Measurements from ENCODE around the gene ERP29.
A peak's percentile ranks its signal among the peaks of the same experiment; 100 is the strongest.
"Not testable (repeated sequence)": the region's sequence is repeated elsewhere in the genome, so short reads cannot be mapped to it uniquely, and the experiment has no call there.

Gene ERP29

GRCh38 chr12:112012775-112013600, at the start of gene ERP29, which contains the start of gene TMEM116:
Gene ERP29, plus strand, starts transcription at chr12:112013426. Its CDS starts 40 bp downstream, at chr12:112013466.
Gene TMEM116, minus strand, starts transcription at chr12:112013165. Its CDS starts 7,895 bp downstream, at chr12:112005270.
- DNase-seq (ENCODE audit: low spot score), result peak; percentile 96

- no peak for DNase-seq (ENCODE audit: low spot score)
Observed at GRCh38 chr12:111964935-111965334, 48.3 kb upstream of the ERP29 start.

GRCh38 chr12:111971800-111972199, 41.4 kb upstream of the ERP29 start:
- no peak for DNase-seq (ENCODE audit: low spot score)

GRCh38 chr12:111975161-111975931, 37.9 kb upstream of the ERP29 start:
- no peak for DNase-seq (ENCODE audit: low spot score)

GRCh38 chr12:111976291-111976690, 36.9 kb upstream of the ERP29 start:
- no peak for DNase-seq (ENCODE audit: low spot score)

- DNase-seq (ENCODE audit: low spot score), result no peak
Observed at GRCh38 chr12:111976860-111977259, 36.4 kb upstream of the ERP29 start.

- no peak for DNase-seq (ENCODE audit: low spot score)
Observed at GRCh38 chr12:111978545-111978944, 34.7 kb upstream of the ERP29 start.

GRCh38 chr12:111980598-111980997, 32.6 kb upstream of the ERP29 start:
- DNase-seq (ENCODE audit: low spot score), result no peak

- no peak for DNase-seq (ENCODE audit: low spot score)
Observed at GRCh38 chr12:111981987-111982386, 31.2 kb upstream of the ERP29 start.

- DNase-seq (ENCODE audit: low spot score), result no peak
Observed at GRCh38 chr12:111984820-111985219, 28.4 kb upstream of the ERP29 start.

GRCh38 chr12:111991535-111991934, 21.7 kb upstream of the ERP29 start:
- DNase-seq (ENCODE audit: low spot score), result no peak

- no peak for DNase-seq (ENCODE audit: low spot score)
Observed at GRCh38 chr12:111991946-111992345, 21.3 kb upstream of the ERP29 start.

- no peak for DNase-seq (ENCODE audit: low spot score)
Observed at GRCh38 chr12:111992464-111992863, 20.8 kb upstream of the ERP29 start.

- no peak for DNase-seq (ENCODE audit: low spot score)
Observed at GRCh38 chr12:111993292-111994150, 19.7 kb upstream of the ERP29 start.

GRCh38 chr12:111994211-111995111, 18.8 kb upstream of the ERP29 start:
- not testable (repeated sequence) for DNase-seq (ENCODE audit: low spot score)

GRCh38 chr12:111995782-111996480, 17.3 kb upstream of the ERP29 start:
- no peak for DNase-seq (ENCODE audit: low spot score)

GRCh38 chr12:111997300-111997699, 15.9 kb upstream of the ERP29 start:
- no peak for DNase-seq (ENCODE audit: low spot score)

- DNase-seq (ENCODE audit: low spot score), result no peak
Observed at GRCh38 chr12:111998015-111998414, 15.2 kb upstream of the ERP29 start.

GRCh38 chr12:111999129-111999528, 14.1 kb upstream of the ERP29 start:
- DNase-seq (ENCODE audit: low spot score), result not testable (repeated sequence)

GRCh38 chr12:112000820-112001219, 12.4 kb upstream of the ERP29 start:
- DNase-seq (ENCODE audit: low spot score), result no peak
